ENCODE results near the gene ATL2.

ATL2 gene

DNA sequence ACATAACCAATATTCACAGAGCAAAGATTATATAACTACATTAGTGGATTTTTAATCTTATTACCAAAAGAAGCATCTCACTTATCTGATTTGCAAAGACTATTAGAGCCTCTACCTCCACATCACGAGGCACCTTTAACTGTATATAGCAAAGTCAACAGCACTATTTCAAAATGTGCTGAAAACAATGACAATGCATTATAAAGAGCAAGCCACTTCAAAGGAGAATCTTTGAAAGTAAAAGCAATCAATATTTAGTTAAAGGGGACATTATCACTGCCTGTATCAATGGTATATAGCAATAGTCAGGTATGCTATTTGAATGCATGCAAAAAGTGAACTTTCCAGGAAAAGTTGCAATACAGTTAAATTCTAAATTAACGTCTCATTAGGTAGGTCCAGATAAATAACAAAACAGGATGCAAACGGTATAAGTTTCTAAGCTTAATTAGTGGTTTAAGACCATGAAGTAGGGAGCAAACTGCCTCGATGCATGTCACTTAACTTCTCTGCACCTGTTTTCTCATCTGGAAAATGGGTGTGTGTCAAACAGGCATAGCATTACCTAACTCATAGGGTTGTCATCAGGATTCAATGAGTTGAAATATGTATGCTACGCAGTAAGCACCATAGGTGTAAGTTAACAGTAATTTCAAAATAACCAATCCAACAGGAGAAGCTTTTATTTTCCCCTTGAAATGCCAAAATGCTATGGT, 31.6 kb downstream of the ATL2 start:
- ChIA-PET POLR2A (no interaction called here), CTCF (interaction anchor here (0.6 to 2.8 kb wide), 3 partner anchors 15 to 32 kb away, joined by 3 to 9 read pairs (median 6); partner anchors contain the start of gene ATL2)
- no peak for DNase-seq (ENCODE audit: extremely low spot score)
- TF ChIP-seq, protein P1, sequence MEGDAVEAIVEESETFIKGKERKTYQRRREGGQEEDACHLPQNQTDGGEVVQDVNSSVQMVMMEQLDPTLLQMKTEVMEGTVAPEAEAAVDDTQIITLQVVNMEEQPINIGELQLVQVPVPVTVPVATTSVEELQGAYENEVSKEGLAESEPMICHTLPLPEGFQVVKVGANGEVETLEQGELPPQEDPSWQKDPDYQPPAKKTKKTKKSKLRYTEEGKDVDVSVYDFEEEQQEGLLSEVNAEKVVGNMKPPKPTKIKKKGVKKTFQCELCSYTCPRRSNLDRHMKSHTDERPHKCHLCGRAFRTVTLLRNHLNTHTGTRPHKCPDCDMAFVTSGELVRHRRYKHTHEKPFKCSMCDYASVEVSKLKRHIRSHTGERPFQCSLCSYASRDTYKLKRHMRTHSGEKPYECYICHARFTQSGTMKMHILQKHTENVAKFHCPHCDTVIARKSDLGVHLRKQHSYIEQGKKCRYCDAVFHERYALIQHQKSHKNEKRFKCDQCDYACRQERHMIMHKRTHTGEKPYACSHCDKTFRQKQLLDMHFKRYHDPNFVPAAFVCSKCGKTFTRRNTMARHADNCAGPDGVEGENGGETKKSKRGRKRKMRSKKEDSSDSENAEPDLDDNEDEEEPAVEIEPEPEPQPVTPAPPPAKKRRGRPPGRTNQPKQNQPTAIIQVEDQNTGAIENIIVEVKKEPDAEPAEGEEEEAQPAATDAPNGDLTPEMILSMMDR (IDR thresholded peaks at IDR 0.05; ENCODE audit: control extremely low read depth, extremely low read depth, low read depth, missing control alignments): no peak

DNA sequence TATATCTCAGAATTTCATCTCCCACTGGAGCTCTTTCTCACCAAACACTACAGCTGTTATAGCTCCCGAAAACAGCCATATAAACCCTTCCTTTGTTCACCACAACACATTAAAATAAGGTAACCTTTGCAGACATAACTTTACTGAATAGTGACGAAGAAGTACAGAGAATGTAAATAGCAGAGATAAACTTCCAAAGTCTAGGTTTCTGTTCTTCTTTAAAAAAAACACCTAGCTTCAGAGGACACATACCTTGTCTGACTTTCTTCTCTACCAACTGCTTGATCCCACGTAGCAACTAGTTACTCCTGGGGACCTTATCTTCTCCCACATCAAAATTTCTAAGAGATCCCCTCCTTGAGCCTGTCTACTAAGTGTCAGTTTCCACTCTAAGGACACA, 32.3 kb downstream of the ATL2 start:
- peak; percentile 15 for DNase-seq (ENCODE audit: extremely low spot score)
- ChIA-PET CTCF (interaction anchor here (0.6 to 2.8 kb wide), 3 partner anchors 14 to 32 kb away, joined by 3 to 9 read pairs (median 6); partner anchors contain the start of gene ATL2), POLR2A (no interaction called here)
- TF ChIP-seq, protein P1 (IDR thresholded peaks at IDR 0.05; ENCODE audit: control extremely low read depth, extremely low read depth, low read depth, missing control alignments): no peak

DNA sequence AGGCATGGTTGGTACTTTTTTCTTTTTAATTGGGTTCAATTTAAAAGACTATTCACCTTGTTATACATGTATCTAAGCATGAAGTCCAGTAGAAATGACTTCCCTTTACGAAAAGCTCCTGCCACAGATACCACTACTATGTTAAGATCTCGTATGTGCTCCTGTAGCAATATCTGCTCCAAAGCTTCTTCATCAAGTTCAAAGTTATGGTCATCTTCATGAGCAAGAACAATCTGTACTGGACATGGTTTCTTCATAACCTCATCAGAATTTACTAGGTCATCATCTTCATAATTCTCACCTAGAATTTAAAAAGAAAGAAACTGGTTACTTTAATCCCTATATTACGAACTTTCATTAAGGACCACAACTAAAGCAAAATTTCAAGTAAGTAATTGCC, 33.9 kb downstream of the ATL2 start:
- TF ChIP-seq, protein P1 (IDR thresholded peaks at IDR 0.05; ENCODE audit: control extremely low read depth, extremely low read depth, low read depth, missing control alignments): no peak
- ChIA-PET CTCF (interaction anchor here (2.8 kb wide), 1 partner anchor 27 kb away, joined by 9 read pairs; no protein-coding TSS in a partner anchor), POLR2A (no interaction called here)
- DNase-seq (ENCODE audit: extremely low spot score): no peak

DNA sequence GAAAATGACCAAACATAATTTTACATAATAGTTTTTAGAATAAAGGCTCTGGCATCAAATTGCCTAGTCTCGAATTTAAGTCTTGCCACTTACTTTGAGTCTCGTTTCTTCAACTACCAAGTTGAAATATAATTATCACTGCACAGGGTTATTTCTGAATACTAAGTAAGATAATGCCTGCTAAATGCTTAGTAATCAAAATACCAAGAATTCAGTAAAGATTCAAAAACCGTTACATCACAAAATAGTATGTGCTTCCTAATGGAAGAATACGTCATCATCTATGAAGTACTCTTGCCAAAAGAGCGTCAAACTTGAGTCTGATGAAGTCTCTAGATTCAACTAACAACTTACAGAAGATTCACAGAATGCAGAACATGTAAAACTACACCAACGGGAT, 40.5 kb downstream of the ATL2 start:
- DNase-seq (ENCODE audit: extremely low spot score): no peak
- CTCF ChIA-PET: no interaction called here
- POLR2A ChIA-PET: no interaction called here
- TF ChIP-seq, protein P1 (IDR thresholded peaks at IDR 0.05; ENCODE audit: control extremely low read depth, extremely low read depth, low read depth, missing control alignments): no peak

DNA sequence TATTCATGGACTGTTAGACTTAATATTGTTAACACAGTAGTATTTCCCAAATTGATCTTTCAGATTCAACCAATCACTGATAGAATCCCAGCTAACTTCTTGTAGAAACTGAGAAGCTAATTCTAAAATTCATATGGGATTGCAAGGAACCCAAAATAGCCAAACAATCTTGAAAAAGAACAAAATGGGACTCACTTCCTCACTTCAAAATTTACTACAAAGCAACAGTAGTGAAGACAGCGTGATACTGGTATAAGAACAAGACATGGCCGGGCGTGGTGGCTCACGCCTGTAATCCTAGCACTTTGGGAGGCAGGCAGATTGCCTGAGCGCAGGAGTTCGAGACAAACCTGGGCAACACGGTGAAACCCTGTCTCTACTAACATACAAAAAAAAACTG, 46.3 kb downstream of the ATL2 start:
- no peak for DNase-seq (ENCODE audit: extremely low spot score)
- TF ChIP-seq, protein P1 (IDR thresholded peaks at IDR 0.05; ENCODE audit: control extremely low read depth, extremely low read depth, low read depth, missing control alignments): no peak
- CTCF ChIA-PET: interaction anchor here (0.7 to 1.2 kb wide), 4 partner anchors 10 to 45 kb away, joined by 3 to 4 read pairs (median 3); no protein-coding TSS in a partner anchor
- POLR2A ChIA-PET: no interaction called here

DNA sequence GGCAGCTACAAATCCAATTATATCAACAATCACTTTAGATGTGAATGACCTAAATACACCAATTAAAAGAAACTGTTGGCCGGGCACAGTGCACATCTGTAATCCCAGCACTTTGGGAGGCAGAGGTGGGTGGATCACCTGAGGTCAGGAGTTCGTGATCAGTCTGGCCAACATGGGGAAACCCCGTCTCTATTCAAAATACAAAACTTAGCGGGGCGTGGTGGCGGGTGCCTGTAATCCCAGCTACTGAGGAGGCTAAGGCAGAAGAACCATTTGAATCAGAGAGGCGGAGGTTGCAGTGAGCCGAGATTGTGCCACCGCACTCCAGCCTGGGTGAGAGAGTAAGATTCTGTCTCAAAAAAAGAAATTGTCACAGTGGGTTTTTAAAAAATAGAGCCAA, 49.5 kb downstream of the ATL2 start:
- ChIA-PET CTCF (interaction anchor here (0.7 to 4.6 kb wide), 3 partner anchors 12 to 181 kb away, joined by 3 to 18 read pairs (median 16); no protein-coding TSS in a partner anchor), POLR2A (no interaction called here)
- TF ChIP-seq, protein P1 (IDR thresholded peaks at IDR 0.05; ENCODE audit: control extremely low read depth, extremely low read depth, low read depth, missing control alignments): no peak
- DNase-seq (ENCODE audit: extremely low spot score): no peak

All from GM10248 (cell line).